ENCODE data around the gene LRRK1. TPM values are rescaled to one million over a fixed set of nuclear protein-coding genes. Genes with fewer than 3 reads are reported as not detected.

The LRRK1 gene
- polyA plus RNA-seq, 1 of the 3 experiments (the other 2 are of a cell fraction) = 6.9 TPM

- TF ChIP-seq, protein P1, sequence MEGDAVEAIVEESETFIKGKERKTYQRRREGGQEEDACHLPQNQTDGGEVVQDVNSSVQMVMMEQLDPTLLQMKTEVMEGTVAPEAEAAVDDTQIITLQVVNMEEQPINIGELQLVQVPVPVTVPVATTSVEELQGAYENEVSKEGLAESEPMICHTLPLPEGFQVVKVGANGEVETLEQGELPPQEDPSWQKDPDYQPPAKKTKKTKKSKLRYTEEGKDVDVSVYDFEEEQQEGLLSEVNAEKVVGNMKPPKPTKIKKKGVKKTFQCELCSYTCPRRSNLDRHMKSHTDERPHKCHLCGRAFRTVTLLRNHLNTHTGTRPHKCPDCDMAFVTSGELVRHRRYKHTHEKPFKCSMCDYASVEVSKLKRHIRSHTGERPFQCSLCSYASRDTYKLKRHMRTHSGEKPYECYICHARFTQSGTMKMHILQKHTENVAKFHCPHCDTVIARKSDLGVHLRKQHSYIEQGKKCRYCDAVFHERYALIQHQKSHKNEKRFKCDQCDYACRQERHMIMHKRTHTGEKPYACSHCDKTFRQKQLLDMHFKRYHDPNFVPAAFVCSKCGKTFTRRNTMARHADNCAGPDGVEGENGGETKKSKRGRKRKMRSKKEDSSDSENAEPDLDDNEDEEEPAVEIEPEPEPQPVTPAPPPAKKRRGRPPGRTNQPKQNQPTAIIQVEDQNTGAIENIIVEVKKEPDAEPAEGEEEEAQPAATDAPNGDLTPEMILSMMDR (IDR thresholded peaks at IDR 0.05) = no peak
- TF ChIP-seq FOSL2 (IDR thresholded peaks at IDR 0.05; ENCODE audit: borderline replicate concordance, low read depth) (no peak), YY1 (IDR thresholded peaks at IDR 0.05; ENCODE audit: low read depth) (no peak), TEAD4 (IDR thresholded peaks at IDR 0.05; ENCODE audit: borderline replicate concordance, insufficient read depth) (no peak)
Observed at GRCh38 chr15:101110681-101111569, 191.8 kb downstream of the LRRK1 start (continued).

GRCh38 chr15:101111570-101112262, 192.6 kb downstream of the LRRK1 start:
- ChIA-PET CTCF (interaction anchor here (0.9 to 1.5 kb wide), 5 partner anchors 10 to 530 kb away, joined by 3 to 7 read pairs (median 4); no protein-coding TSS in a partner anchor), POLR2A (no interaction called here)
- no peak overlapping the region for H3K4me3 ChIP-seq (ENCODE audit: low read depth in 2 of 2, low read length in 1 of 2)
- H3K79me2 ChIP-seq (ENCODE audit: insufficient read depth) = no peaks in the 10 kb centered on the region
- H3K36me3 ChIP-seq (replicated peaks in 1 of 2; ENCODE audit: control insufficient read depth in 1 of 2, insufficient read depth in 2 of 2, low read length in 1 of 2) = no peaks in the 10 kb centered on the region
- H3K4me1 ChIP-seq (ENCODE audit: control insufficient read depth in 1 of 2, insufficient read depth in 2 of 2, low read depth in 1 of 2, low read length in 1 of 2) = peaks cover 0 to 14% of the 10 kb centered on the region in 2 experiments; a peak in 1 of 4 replicates
- H3F3A ChIP-seq (replicated peaks; ENCODE audit: insufficient read depth) = no peaks in the 10 kb centered on the region
- H3K9me2 ChIP-seq = no peaks in the 10 kb centered on the region
- H3K4me2 ChIP-seq = no peak overlapping the region
- TF ChIP-seq GABPA (IDR thresholded peaks at IDR 0.05; ENCODE audit: low read depth) = no peak
- TF ChIP-seq MEF2A (IDR thresholded peaks at IDR 0.05; ENCODE audit: borderline replicate concordance, low read depth) = no peak
- TF ChIP-seq NRF1 (IDR thresholded peaks at IDR 0.05; ENCODE audit: low read depth, low read length) = no peak
- no peak for TF ChIP-seq POLR2AphosphoS5 (IDR thresholded peaks at IDR 0.05; ENCODE audit: low read depth, low read length)
- no peak for TF ChIP-seq TAF1 (IDR thresholded peaks at IDR 0.05; ENCODE audit: borderline replicate concordance, low read depth, low read length)
- TF ChIP-seq, protein P2, sequence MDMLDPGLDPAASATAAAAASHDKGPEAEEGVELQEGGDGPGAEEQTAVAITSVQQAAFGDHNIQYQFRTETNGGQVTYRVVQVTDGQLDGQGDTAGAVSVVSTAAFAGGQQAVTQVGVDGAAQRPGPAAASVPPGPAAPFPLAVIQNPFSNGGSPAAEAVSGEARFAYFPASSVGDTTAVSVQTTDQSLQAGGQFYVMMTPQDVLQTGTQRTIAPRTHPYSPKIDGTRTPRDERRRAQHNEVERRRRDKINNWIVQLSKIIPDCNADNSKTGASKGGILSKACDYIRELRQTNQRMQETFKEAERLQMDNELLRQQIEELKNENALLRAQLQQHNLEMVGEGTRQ (IDR thresholded peaks at IDR 0.05; ENCODE audit: borderline replicate concordance, low read depth, low read length) = no peak
- no peak for TF ChIP-seq YY1 (IDR thresholded peaks at IDR 0.05; ENCODE audit: low read depth)
- TF ChIP-seq, protein P3, sequence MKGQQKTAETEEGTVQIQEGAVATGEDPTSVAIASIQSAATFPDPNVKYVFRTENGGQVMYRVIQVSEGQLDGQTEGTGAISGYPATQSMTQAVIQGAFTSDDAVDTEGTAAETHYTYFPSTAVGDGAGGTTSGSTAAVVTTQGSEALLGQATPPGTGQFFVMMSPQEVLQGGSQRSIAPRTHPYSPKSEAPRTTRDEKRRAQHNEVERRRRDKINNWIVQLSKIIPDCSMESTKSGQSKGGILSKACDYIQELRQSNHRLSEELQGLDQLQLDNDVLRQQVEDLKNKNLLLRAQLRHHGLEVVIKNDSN (IDR thresholded peaks at IDR 0.05; ENCODE audit: borderline replicate concordance, low read depth) = no peak
- TF ChIP-seq RCOR1 (IDR thresholded peaks at IDR 0.05; ENCODE audit: low read length) = no peak
- H3K27ac ChIP-seq (ENCODE audit: low read depth in 2 of 2, low read length in 1 of 2) = no peak overlapping the region
- no peaks in the 10 kb centered on the region for H4K20me1 ChIP-seq (ENCODE audit: insufficient read depth)
- H3K9ac ChIP-seq = no peak overlapping the region
- no peak for DNase-seq
- no peak overlapping the region for H2AFZ ChIP-seq (ENCODE audit: low read depth)
- H3K9me3 ChIP-seq = no peaks in the 10 kb centered on the region
- no peaks in the 10 kb centered on the region for H3K27me3 ChIP-seq (ENCODE audit: insufficient read depth)
- WGBS (ENCODE audit: low lambda C conversion rate) = 83% methylated on average over 7 of the region's 16 CpGs
